ENCODE measurements around the gene CFAP298. TPM values are rescaled to one million over a fixed set of nuclear protein-coding genes. Genes with fewer than 3 reads are reported as not detected.

CFAP298 gene
- total and polyA plus RNA-seq, 10 donors: 22.4 to 34.6 (median 27.7) TPM

- WGBS, 5 donors: 72 to 86% (median 85%) methylated on average over 5 of the region's 5 CpGs
- Histone ChIP-seq H3K36me3 (peaks cover 0 to 71% (median 35%) of the 10 kb centered on the region in 6 donors), H3K4me1 (no peaks in the 10 kb centered on the region), H3K9me3 (no peaks in the 10 kb centered on the region), H3K27ac (no peak overlapping the region), H3K4me3 (no peak overlapping the region), H3K27me3 (replicated peaks in 1 of 7) (no peaks in the 10 kb centered on the region)
- no peak for DNase-seq
- TF ChIP-seq CTCF (IDR thresholded peaks at IDR 0.05 in 8 of 11, conservative IDR thresholded peaks at IDR 0.05 in 3 of 11) (no peak), POLR2A (IDR thresholded peaks at IDR 0.05) (no peak), POLR2AphosphoS5 (IDR thresholded peaks at IDR 0.05) (no peak)
- intact Hi-C loops (cut with DNase I; ENCODE audit: low total_unique reads): no loop called here
Observed at GRCh38 chr21:32599091-32599490, 13.1 kb downstream of the CFAP298 start.

DNA sequence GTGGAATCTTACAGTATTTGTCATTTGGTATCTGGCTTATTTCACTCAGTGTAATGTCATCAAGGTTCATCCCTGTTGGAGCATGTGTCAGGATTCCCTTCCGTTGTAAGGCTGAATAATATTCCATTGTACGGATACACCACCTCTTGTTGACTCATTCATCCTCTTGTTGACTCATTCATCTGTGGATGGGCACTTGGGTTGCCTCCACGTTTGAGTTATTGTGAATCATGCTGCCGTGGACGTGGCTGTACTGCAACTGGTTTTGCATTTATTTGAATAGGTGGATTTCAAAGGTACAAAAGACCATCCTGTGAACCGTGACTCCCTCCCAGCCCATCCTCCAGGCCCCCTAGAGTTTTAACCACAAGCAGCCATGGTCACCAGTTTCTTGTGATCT, 15.0 kb downstream of the CFAP298 start:
- peaks cover 0 to 52% (median 16%) of the 10 kb centered on the region in 6 donors for H3K36me3 ChIP-seq
- TF ChIP-seq CTCF (IDR thresholded peaks at IDR 0.05 in 8 of 11, conservative IDR thresholded peaks at IDR 0.05 in 3 of 11) (no peak), POLR2A (IDR thresholded peaks at IDR 0.05) (no peak), POLR2AphosphoS5 (IDR thresholded peaks at IDR 0.05) (no peak)
- no peaks in the 10 kb centered on the region for H3K27me3 ChIP-seq (replicated peaks in 1 of 7)
- 66 to 90% (median 75%) methylated on average over 6 of the region's 6 CpGs for WGBS, 5 donors
- intact Hi-C loops (cut with DNase I; ENCODE audit: low total_unique reads): no loop called here
- no peak overlapping the region for H3K4me3 ChIP-seq
- H3K27ac ChIP-seq: no peak overlapping the region
- H3K4me1 ChIP-seq: no peaks in the 10 kb centered on the region
- no peaks in the 10 kb centered on the region for H3K9me3 ChIP-seq
- no peak for DNase-seq

GRCh38 chr21:32595431-32595830, 16.7 kb downstream of the CFAP298 start:
- H3K4me1 ChIP-seq: no peaks in the 10 kb centered on the region
- H3K36me3 ChIP-seq: peaks cover 0 to 37% (median 7%) of the 10 kb centered on the region in 6 donors
- intact Hi-C loops (cut with DNase I; ENCODE audit: low total_unique reads): no loop called here
- H3K9me3 ChIP-seq: no peaks in the 10 kb centered on the region
- peak; percentile 55 for DNase-seq
- no peak overlapping the region for H3K4me3 ChIP-seq
- H3K27me3 ChIP-seq (replicated peaks in 1 of 7): no peaks in the 10 kb centered on the region
- no peak for TF ChIP-seq CTCF (IDR thresholded peaks at IDR 0.05 in 8 of 11, conservative IDR thresholded peaks at IDR 0.05 in 3 of 11)
- no peak for TF ChIP-seq POLR2AphosphoS5 (IDR thresholded peaks at IDR 0.05)
- no peak for TF ChIP-seq POLR2A (IDR thresholded peaks at IDR 0.05)
- WGBS, 5 donors: 88 to 98% (median 93%) methylated on average over 6 to 11 of the region's 11 CpGs
- H3K27ac ChIP-seq: no peak overlapping the region

DNA sequence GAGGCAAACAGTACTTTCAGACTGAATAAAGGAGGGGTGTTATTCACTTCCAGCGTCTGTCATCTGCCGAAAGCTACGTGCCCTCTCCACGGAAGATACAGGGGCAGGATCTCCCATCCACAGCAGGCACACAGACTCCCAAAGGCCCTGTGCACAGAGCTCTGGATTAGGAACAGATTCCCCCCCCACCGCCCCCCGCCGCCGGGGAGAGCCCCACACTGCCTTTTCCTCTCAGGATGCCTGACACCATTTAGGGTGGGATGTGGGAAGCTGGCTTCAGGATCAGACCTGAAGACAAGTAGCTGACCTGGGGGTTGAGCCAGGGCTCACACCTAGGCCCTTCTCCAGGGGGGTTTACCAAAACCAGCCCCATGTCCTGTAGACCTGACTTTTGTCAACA, 18.5 kb downstream of the CFAP298 start:
- 73 to 85% (median 81%) methylated on average over 4 to 8 of the region's 8 CpGs for WGBS, 5 donors
- Histone ChIP-seq H3K36me3 (peaks cover 0 to 20% (median 3%) of the 10 kb centered on the region in 6 donors), H3K4me3 (no peak overlapping the region), H3K4me1 (no peaks in the 10 kb centered on the region), H3K9me3 (no peaks in the 10 kb centered on the region), H3K27ac (no peak overlapping the region), H3K27me3 (replicated peaks in 1 of 7) (no peaks in the 10 kb centered on the region)
- no peak for TF ChIP-seq POLR2A (IDR thresholded peaks at IDR 0.05)
- no peak for TF ChIP-seq POLR2AphosphoS5 (IDR thresholded peaks at IDR 0.05)
- TF ChIP-seq CTCF (IDR thresholded peaks at IDR 0.05 in 8 of 11, conservative IDR thresholded peaks at IDR 0.05 in 3 of 11): no peak
- intact Hi-C loops (cut with DNase I; ENCODE audit: low total_unique reads): no loop called here
- peak; percentile 50 for DNase-seq

All from spleen (tissue), 11 donors.